WTC11 (cell line): Measurements from ENCODE around the gene MYLK2. TPM values are rescaled to one million over a fixed set of nuclear protein-coding genes. Genes with fewer than 3 reads are reported as not detected.
A peak's percentile ranks its signal among the peaks of the same experiment; 100 is the strongest.

Experiments used
- ATAC-seq: fragments of 200-7000 bp; cut with Tn5 transposase; 2 replicates; pipeline ENCODE4 v1.10.0; 2021; ENCODE audit warnings: mild to moderate bottlenecking, moderate library complexity
- CTCF ChIA-PET: fragments of 300-600 bp; sonication (Branson Sonifier 250); formaldehyde crosslinking; loops from one replicate; lab custom pipeline; 2021; ENCODE audit warnings: antibody characterized with exemption; lab: Charles Lee
- POLR2A ChIA-PET: fragments of 350-600 bp; sonication (Branson Sonifier 250); formaldehyde crosslinking; loops from one replicate; lab custom pipeline; 2021; ENCODE audit warnings: antibody characterized with exemption; lab: Charles Lee
- DNase-seq: peaks from one replicate; pipeline ENCODE4 v3.0.0; 2021; ENCODE audit warnings: low spot score
- H3K27ac Mint-ChIP-seq: 2 replicates; pipeline ENCODE4 v1.8.0; 2021; ENCODE audit warnings: mixed read lengths
- H3K27me3 Mint-ChIP-seq: 2 replicates; pipeline ENCODE4 v1.8.0; 2021; ENCODE audit warnings: low read depth, mild to moderate bottlenecking, moderate library complexity, mixed read lengths
- H3K36me3 Mint-ChIP-seq: 2 replicates; pipeline ENCODE4 v1.8.0; 2021; ENCODE audit warnings: mixed read lengths
- H3K4me1 Mint-ChIP-seq: 2 replicates; pipeline ENCODE4 v1.8.0; 2022; ENCODE audit warnings: mixed read lengths
- H3K4me3 Mint-ChIP-seq: 2 replicates; pipeline ENCODE4 v1.8.0; 2021; ENCODE audit warnings: mild to moderate bottlenecking, moderate library complexity, mixed read lengths
- H3K9me3 Mint-ChIP-seq: 2 replicates; pipeline ENCODE4 v1.8.0; 2021; ENCODE audit warnings: mixed read lengths
- AFF4 ChIP-seq: sonication (generic); formaldehyde crosslinking; IDR thresholded peaks from 2 replicates; pipeline ENCODE4 v1.8.1; 2023; ENCODE audit warnings: mild to moderate bottlenecking, missing genetic modification reagents, borderline replicate concordance
- CREM ChIP-seq: sonication (generic); formaldehyde crosslinking; IDR thresholded peaks from 2 replicates; pipeline ENCODE4 v1.8.1; 2022; ENCODE audit warnings: mild to moderate bottlenecking, missing genetic modification reagents, moderate library complexity
- ESRRA ChIP-seq: sonication (generic); formaldehyde crosslinking; IDR thresholded peaks from 2 replicates; pipeline ENCODE4 v1.8.1; 2022; ENCODE audit warnings: mild to moderate bottlenecking, missing genetic modification reagents, borderline replicate concordance
- FOXP1 ChIP-seq: sonication (generic); formaldehyde crosslinking; IDR thresholded peaks from 2 replicates; pipeline ENCODE4 v1.8.0; 2022; ENCODE audit warnings: missing genetic modification reagents, mild to moderate bottlenecking, moderate library complexity, borderline replicate concordance
- GABPB1 ChIP-seq: sonication (generic); formaldehyde crosslinking; IDR thresholded peaks from 2 replicates; pipeline ENCODE4 v1.8.1; 2023; ENCODE audit warnings: mild to moderate bottlenecking, missing genetic modification reagents
- GTF2I ChIP-seq: fragments of 250-450 bp; sonication (Bioruptor Pico); conservative IDR thresholded peaks from 2 replicates; pipeline ENCODE4 v1.4.0; 2021; ENCODE audit warnings: mild to moderate bottlenecking
- HMGA2 ChIP-seq: fragments of 250-450 bp; sonication (Bioruptor Pico); IDR thresholded peaks from 2 replicates; pipeline ENCODE4 v1.4.0; 2021; ENCODE audit warnings: mild to moderate bottlenecking, moderate library complexity
- HMGXB4 ChIP-seq: sonication (generic); formaldehyde crosslinking; IDR thresholded peaks from 2 replicates; pipeline ENCODE4 v1.8.1; 2023; ENCODE audit warnings: mild to moderate bottlenecking, moderate library complexity, missing genetic modification reagents
- KAT7 ChIP-seq: sonication (generic); formaldehyde crosslinking; IDR thresholded peaks from 2 replicates; pipeline ENCODE4 v1.8.1; 2023; ENCODE audit warnings: missing genetic modification reagents, mild to moderate bottlenecking, borderline replicate concordance
- MAX ChIP-seq: sonication (generic); formaldehyde crosslinking; IDR thresholded peaks from 2 replicates; pipeline ENCODE4 v1.8.0; 2022; ENCODE audit warnings: mild to moderate bottlenecking, missing genetic modification reagents
- PRRX2 ChIP-seq: fragments of 250-450 bp; sonication (Bioruptor Pico); IDR thresholded peaks from 2 replicates; pipeline ENCODE4 v1.8.0; 2021; ENCODE audit warnings: mild to moderate bottlenecking
- RORB ChIP-seq: fragments of 250-450 bp; sonication (Bioruptor Pico); IDR thresholded peaks from 2 replicates; pipeline ENCODE4 v1.9.0; 2021; ENCODE audit warnings: mild to moderate bottlenecking
- TCF7 ChIP-seq: sonication (generic); formaldehyde crosslinking; IDR thresholded peaks from 2 replicates; pipeline ENCODE4 v1.8.0; 2022; ENCODE audit warnings: mild to moderate bottlenecking, low read depth, missing genetic modification reagents, moderate library complexity
- USF1 ChIP-seq: sonication (generic); formaldehyde crosslinking; IDR thresholded peaks from 2 replicates; pipeline ENCODE4 v1.8.0; 2022; ENCODE audit warnings: mild to moderate bottlenecking, missing genetic modification reagents
- USF2 ChIP-seq: sonication (generic); formaldehyde crosslinking; IDR thresholded peaks from 2 replicates; pipeline ENCODE4 v1.8.1; 2023; ENCODE audit warnings: mild to moderate bottlenecking, missing genetic modification reagents, moderate library complexity
- ZNF121 ChIP-seq: sonication (generic); formaldehyde crosslinking; IDR thresholded peaks from 2 replicates; pipeline ENCODE4 v1.8.0; 2023; ENCODE audit warnings: missing genetic modification reagents
- ZNF532 ChIP-seq: fragments of 250-450 bp; sonication (Bioruptor Pico); IDR thresholded peaks from 2 replicates; pipeline ENCODE4 v1.9.0; 2021; ENCODE audit warnings: mild to moderate bottlenecking, borderline replicate concordance
- total RNA-seq: library from RNA; stranded (reverse); gene quantifications from 3 replicates; pipeline ENCODE4 v1.2.3, GENCODE V29; 2021
- TF ChIP-seq, protein P1 (sequence below): fragments of 250-450 bp; sonication (Bioruptor Pico); IDR thresholded peaks from 2 replicates; pipeline ENCODE4 v1.9.0; 2021; ENCODE audit warnings: moderate library complexity, mild to moderate bottlenecking, inconsistent platforms, borderline replicate concordance
- TF ChIP-seq, protein P2 (sequence below): sonication (generic); formaldehyde crosslinking; IDR thresholded peaks from 2 replicates; pipeline ENCODE4 v1.8.1; 2022; ENCODE audit warnings: mild to moderate bottlenecking, moderate library complexity, missing genetic modification reagents
- TF ChIP-seq, protein P3 (sequence below): fragments of 250-450 bp; sonication (Bioruptor Pico); IDR thresholded peaks from 2 replicates; pipeline ENCODE4 v2.1.2; 2022; ENCODE audit warnings: mild to moderate bottlenecking, moderate library complexity

Gene MYLK2
- total RNA-seq, 1 experiment from 2014 or later: 0.28 TPM

- 0 out of 2 replicates have a peak, but pooled peaks have one; percentile 14 for TF ChIP-seq HMGXB4 (CRISPR knock-in tag)
Observed at GRCh38 chr20:31879143-31879987, 60.2 kb downstream of the MYLK2 start (continued).

DNA sequence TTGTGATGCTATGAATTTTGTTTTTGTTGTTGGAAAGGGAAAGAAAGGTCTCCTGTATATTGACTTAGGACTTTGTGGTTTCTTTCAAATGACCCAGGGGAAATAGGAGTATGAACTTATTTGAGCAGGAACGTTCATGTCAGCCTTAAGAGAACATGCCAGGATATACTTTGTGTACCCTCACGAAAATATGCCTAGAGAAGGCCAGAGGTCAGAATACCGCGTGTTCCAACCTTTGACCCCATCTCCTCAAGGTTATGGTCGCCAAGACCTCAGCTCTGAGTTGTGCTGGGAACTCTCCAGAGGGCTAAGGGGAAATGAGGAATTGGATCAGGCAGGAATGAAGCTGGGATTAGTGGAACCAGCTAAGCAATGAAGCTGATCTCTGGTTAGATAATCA lies 62.8 kb downstream of the MYLK2 start:
- peaks cover 25% of the 10 kb centered on the region for H3K27me3 Mint-ChIP-seq
- POLR2A ChIA-PET: no interaction called here
- DNase-seq: no peak
- no peaks in the 10 kb centered on the region; the same call in 1 of the 2 replicates for H3K4me1 Mint-ChIP-seq
- ATAC-seq: no peak
- no peaks in the 10 kb centered on the region for H3K9me3 Mint-ChIP-seq
- H3K4me3 Mint-ChIP-seq: no peak overlapping the region
- CTCF ChIA-PET: interaction anchor here (0.9 kb wide), 1 partner anchor 29 kb away, joined by 3 read pairs; no protein-coding TSS in a partner anchor
- H3K36me3 Mint-ChIP-seq: no peaks in the 10 kb centered on the region
- H3K27ac Mint-ChIP-seq: no peak overlapping the region
- TF ChIP-seq, protein P1, sequence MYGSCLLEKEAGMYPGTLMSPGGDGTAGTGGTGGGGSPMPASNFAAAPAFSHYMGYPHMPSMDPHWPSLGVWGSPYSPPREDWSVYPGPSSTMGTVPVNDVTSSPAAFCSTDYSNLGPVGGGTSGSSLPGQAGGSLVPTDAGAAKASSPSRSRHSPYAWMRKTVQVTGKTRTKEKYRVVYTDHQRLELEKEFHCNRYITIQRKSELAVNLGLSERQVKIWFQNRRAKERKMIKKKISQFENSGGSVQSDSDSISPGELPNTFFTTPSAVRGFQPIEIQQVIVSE (CRISPR knock-in tag): no peak
- TF ChIP-seq GTF2I (no peak), USF1 (no peak), ESRRA (no peak), PRRX2 (CRISPR knock-in tag) (no peak), RORB (CRISPR knock-in tag) (no peak), ZNF121 (CRISPR knock-in tag) (no peak), HMGA2 (CRISPR knock-in tag) (no peak), ZNF532 (no peak), CREM (CRISPR knock-in tag) (no peak), KAT7 (CRISPR knock-in tag) (no peak), GABPB1 (CRISPR knock-in tag) (no peak), TCF7 (CRISPR knock-in tag) (no peak), FOXP1 (no peak), USF2 (no peak), AFF4 (CRISPR knock-in tag) (no peak), MAX (CRISPR knock-in tag) (no peak)
- TF ChIP-seq, protein P2, sequence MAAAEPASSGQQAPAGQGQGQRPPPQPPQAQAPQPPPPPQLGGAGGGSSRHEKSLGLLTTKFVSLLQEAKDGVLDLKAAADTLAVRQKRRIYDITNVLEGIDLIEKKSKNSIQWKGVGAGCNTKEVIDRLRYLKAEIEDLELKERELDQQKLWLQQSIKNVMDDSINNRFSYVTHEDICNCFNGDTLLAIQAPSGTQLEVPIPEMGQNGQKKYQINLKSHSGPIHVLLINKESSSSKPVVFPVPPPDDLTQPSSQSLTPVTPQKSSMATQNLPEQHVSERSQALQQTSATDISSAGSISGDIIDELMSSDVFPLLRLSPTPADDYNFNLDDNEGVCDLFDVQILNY: no peak
- TF ChIP-seq, protein P3, sequence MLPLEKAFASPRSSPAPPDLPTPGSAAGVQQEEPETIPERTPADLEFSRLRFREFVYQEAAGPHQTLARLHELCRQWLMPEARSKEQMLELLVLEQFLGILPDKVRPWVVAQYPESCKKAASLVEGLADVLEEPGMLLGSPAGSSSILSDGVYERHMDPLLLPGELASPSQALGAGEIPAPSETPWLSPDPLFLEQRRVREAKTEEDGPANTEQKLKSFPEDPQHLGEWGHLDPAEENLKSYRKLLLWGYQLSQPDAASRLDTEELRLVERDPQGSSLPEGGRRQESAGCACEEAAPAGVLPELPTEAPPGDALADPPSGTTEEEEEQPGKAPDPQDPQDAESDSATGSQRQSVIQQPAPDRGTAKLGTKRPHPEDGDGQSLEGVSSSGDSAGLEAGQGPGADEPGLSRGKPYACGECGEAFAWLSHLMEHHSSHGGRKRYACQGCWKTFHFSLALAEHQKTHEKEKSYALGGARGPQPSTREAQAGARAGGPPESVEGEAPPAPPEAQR (CRISPR knock-in tag): no peak
